K562 (cell line): ENCODE results near the gene IL17F. TPM values are rescaled to one million over a fixed set of nuclear protein-coding genes. Genes with fewer than 3 reads are reported as not detected.

Source experiments
- BCOR ChIP-seq: fragments of 450-650 bp; IDR thresholded peaks from 2 replicates; pipeline ENCODE4 v1.6.1; 2016
- HCFC1 ChIP-seq: IDR thresholded peaks from 2 replicates; pipeline ENCODE4 v1.6.1; 2012; ENCODE audit warnings: low read depth, low read length, improper control_type of control experiment
- HIVEP1 ChIP-seq: fragments of 250-450 bp; sonication (Bioruptor Pico); IDR thresholded peaks from 2 replicates; pipeline ENCODE4 v1.4.0; 2020; ENCODE audit warnings: mild to moderate bottlenecking
- IFI16 ChIP-seq: fragments of 250-450 bp; sonication (Bioruptor Pico); IDR thresholded peaks from 2 replicates; pipeline ENCODE4 v2.1.2; 2022; ENCODE audit warnings: mild to moderate bottlenecking, inconsistent platforms
- MAFF ChIP-seq: IDR thresholded peaks from 2 replicates; pipeline ENCODE4 v1.6.1; 2012; ENCODE audit warnings: low read length, improper control_type of control experiment
- MCM5 ChIP-seq: fragments of 450-650 bp; IDR thresholded peaks from 2 replicates; pipeline ENCODE4 v1.6.1; 2016; ENCODE audit warnings: low read depth
- NR2C1 ChIP-seq, 2 experiments: fragments of 450-650 bp; IDR thresholded peaks; 2 replicates each; pipeline ENCODE4 v1.6.1; 2017; ENCODE audit warnings: mild to moderate bottlenecking in 2 of 2, antibody characterized with exemption in 1 of 2, inconsistent platforms in 1 of 2, missing compliant biosample characterization in 1 of 2, missing genetic modification characterization in 1 of 2
- NR4A1 ChIP-seq, 2 experiments: fragments of 250-450 bp in 1 of 2; fragments of 450-650 bp in 1 of 2; sonication (Bioruptor Pico) in 1 of 2; IDR thresholded peaks; 2 replicates each; pipeline versions ENCODE4 v1.4.0 to v1.6.1; 2016 to 2020; ENCODE audit warnings: mild to moderate bottlenecking in 2 of 2, missing compliant biosample characterization in 1 of 2, missing genetic modification characterization in 1 of 2, moderate library complexity in 1 of 2
- POLR2A ChIP-seq: fragments of 450-650 bp; conservative IDR thresholded peaks from 2 replicates; pipeline ENCODE4 v1.6.1; 2016
- POLR2AphosphoS2 ChIP-seq: IDR thresholded peaks from 2 replicates; pipeline ENCODE4 v1.6.1; 2012; ENCODE audit warnings: low read length, improper control_type of control experiment
- POLR2G ChIP-seq: fragments of 200-400 bp; formaldehyde crosslinking; IDR thresholded peaks from 2 replicates; pipeline ENCODE4 v1.6.1; 2017; ENCODE audit warnings: low read depth, mild to moderate bottlenecking, antibody characterized with exemption, low read length, moderate library complexity
- RCOR1 ChIP-seq, 2 experiments: IDR thresholded peaks; 2 replicates each; pipeline ENCODE4 v1.6.1; 2012; ENCODE audit warnings: low read depth in 2 of 2, low read length in 2 of 2, borderline replicate concordance in 1 of 2, improper control_type of control experiment in 1 of 2
- RNF2 ChIP-seq: sonication (generic); IDR thresholded peaks from 2 replicates; pipeline ENCODE4 v1.6.1; 2016
- SMARCE1 ChIP-seq: fragments of 450-650 bp; IDR thresholded peaks from 2 replicates; pipeline ENCODE4 v1.7.1; 2016; ENCODE audit warnings: mild to moderate bottlenecking
- SRF ChIP-seq, 2 experiments: fragments of 250-450, 450-650 bp in 1 of 2; sonication (Bioruptor Pico) in 1 of 2; sonication (generic) in 1 of 2; formaldehyde crosslinking; IDR thresholded peaks; 2 replicates each; pipeline versions ENCODE4 v1.5.0 to v1.5.1; 2020 to 2022; ENCODE audit warnings: mild to moderate bottlenecking in 1 of 2, missing genetic modification reagents in 1 of 2
- ZNF586 ChIP-seq: fragments of 450-650 bp; formaldehyde crosslinking; conservative IDR thresholded peaks from 2 replicates; pipeline ENCODE4 v1.4.0; 2020; ENCODE audit warnings: mild to moderate bottlenecking, moderate library complexity
- ZNF644 ChIP-seq: fragments of 200-800 bp; sonication (Bioruptor generic); IDR thresholded peaks from 2 replicates; pipeline ENCODE4 v1.6.1; 2016; ENCODE audit warnings: low read depth, missing genetic modification characterization, missing compliant biosample characterization
- polyA plus RNA-seq, 8 experiments: library from polyadenylated mRNA; depleted of rRNA in 4 of 8; stranded (reverse) in 5 of 8; unstranded in 3 of 8; fragments of >200 nt; fragmentation: Nextera tagmentation in 2 of 8; fragmentation: Illumina TruSeq in 1 of 8; extraction: Ambion mirVana in 2 of 8; extraction: Trizol in 1 of 8; gene quantifications; 2 replicates each; pipeline versions ENCODE4 v1.2.1 to v1.2.3, GENCODE V29; 2011 to 2014; ENCODE audit warnings: inconsistent platforms in 1 of 8, missing spikeins in 1 of 8
- total RNA-seq, 7 experiments: library from RNA; depleted of rRNA in 6 of 7; stranded (reverse); fragments of >200 nt in 6 of 7; fragmentation: Illumina TruSeq in 2 of 7; extraction: Trizol in 2 of 7; gene quantifications; 2 replicates each; pipeline versions ENCODE4 v1.2.1 to v1.2.3, GENCODE V29; 2011 to 2021; ENCODE audit warnings: low replicate concordance in 1 of 7
- TF ChIP-seq, protein P1 (sequence below): fragments of 450-650 bp; formaldehyde crosslinking; IDR thresholded peaks from 2 replicates; pipeline ENCODE4 v1.4.0; 2022; ENCODE audit warnings: mild to moderate bottlenecking, moderate library complexity
- TF ChIP-seq, protein P2 (sequence below): fragments of 450-650 bp; IDR thresholded peaks from 2 replicates; pipeline ENCODE4 v1.6.1; 2016
- TF ChIP-seq, protein P3 (sequence below): fragments of 200-800 bp; sonication (Bioruptor generic); IDR thresholded peaks from 2 replicates; pipeline ENCODE4 v1.6.1; 2017; ENCODE audit warnings: missing genetic modification characterization, missing compliant biosample characterization
- TF ChIP-seq, protein P4 (sequence below): fragments of 200-400 bp; formaldehyde crosslinking; IDR thresholded peaks from 2 replicates; pipeline ENCODE4 v1.6.1; 2017; ENCODE audit warnings: mild to moderate bottlenecking, low read depth, low read length, moderate library complexity
- TF ChIP-seq, protein P5 (sequence below): fragments of 250-450 bp; sonication (Bioruptor Pico); IDR thresholded peaks from 2 replicates; pipeline ENCODE4 v1.5.0; 2021

Gene IL17F
- total and polyA plus RNA-seq, 9 of the 15 experiments (the other 6 are each of a cell fraction or from before 2014, with no cell fraction given) = not detected

- TF ChIP-seq, protein P1, sequence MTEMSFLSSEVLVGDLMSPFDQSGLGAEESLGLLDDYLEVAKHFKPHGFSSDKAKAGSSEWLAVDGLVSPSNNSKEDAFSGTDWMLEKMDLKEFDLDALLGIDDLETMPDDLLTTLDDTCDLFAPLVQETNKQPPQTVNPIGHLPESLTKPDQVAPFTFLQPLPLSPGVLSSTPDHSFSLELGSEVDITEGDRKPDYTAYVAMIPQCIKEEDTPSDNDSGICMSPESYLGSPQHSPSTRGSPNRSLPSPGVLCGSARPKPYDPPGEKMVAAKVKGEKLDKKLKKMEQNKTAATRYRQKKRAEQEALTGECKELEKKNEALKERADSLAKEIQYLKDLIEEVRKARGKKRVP = peak; percentile 75
- TF ChIP-seq HCFC1 (peak; percentile 14; the same call in 1 of the 2 replicates), ZNF644 (tag) (peak; percentile 78), MCM5 (no peak), NR4A1 (CRISPR knock-in tag; IDR thresholded peaks at IDR 0.05) (no peak), NR4A1 (tag; IDR thresholded peaks at IDR 0.05) (no peak; the same call in 1 of the 2 replicates), RCOR1 (IDR thresholded peaks at IDR 0.05; ENCODE audit: borderline replicate concordance in 1 of 2, low read depth in 2 of 2, low read length in 2 of 2) (peak in 1 of 2 experiments; percentile 59; a peak in 1 of 4 replicates), POLR2A (no peak), POLR2AphosphoS2 (no peak), POLR2G (no peak), HIVEP1 (CRISPR knock-in tag) (no peak), SRF (CRISPR knock-in tag; IDR thresholded peaks at IDR 0.05) (peak in 1 of 2 experiments; percentile 34; a peak in 1 of 4 replicates), ZNF586 (CRISPR knock-in tag) (no peak), MAFF (no peak), NR2C1 (IDR thresholded peaks at IDR 0.05) (no peak), NR2C1 (tag; IDR thresholded peaks at IDR 0.05) (peak; percentile 43; the same call in 1 of the 2 replicates), IFI16 (CRISPR knock-in tag) (no peak), BCOR (no peak), SMARCE1 (no peak; the same call in 1 of the 2 replicates), RNF2 (no peak)
- TF ChIP-seq, protein P2, sequence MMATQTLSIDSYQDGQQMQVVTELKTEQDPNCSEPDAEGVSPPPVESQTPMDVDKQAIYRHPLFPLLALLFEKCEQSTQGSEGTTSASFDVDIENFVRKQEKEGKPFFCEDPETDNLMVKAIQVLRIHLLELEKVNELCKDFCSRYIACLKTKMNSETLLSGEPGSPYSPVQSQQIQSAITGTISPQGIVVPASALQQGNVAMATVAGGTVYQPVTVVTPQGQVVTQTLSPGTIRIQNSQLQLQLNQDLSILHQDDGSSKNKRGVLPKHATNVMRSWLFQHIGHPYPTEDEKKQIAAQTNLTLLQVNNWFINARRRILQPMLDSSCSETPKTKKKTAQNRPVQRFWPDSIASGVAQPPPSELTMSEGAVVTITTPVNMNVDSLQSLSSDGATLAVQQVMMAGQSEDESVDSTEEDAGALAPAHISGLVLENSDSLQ = peak; percentile 78
- TF ChIP-seq, protein P3, sequence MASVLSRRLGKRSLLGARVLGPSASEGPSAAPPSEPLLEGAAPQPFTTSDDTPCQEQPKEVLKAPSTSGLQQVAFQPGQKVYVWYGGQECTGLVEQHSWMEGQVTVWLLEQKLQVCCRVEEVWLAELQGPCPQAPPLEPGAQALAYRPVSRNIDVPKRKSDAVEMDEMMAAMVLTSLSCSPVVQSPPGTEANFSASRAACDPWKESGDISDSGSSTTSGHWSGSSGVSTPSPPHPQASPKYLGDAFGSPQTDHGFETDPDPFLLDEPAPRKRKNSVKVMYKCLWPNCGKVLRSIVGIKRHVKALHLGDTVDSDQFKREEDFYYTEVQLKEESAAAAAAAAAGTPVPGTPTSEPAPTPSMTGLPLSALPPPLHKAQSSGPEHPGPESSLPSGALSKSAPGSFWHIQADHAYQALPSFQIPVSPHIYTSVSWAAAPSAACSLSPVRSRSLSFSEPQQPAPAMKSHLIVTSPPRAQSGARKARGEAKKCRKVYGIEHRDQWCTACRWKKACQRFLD = peak; percentile 73; the same call in 1 of the 2 replicates
- TF ChIP-seq, protein P4, sequence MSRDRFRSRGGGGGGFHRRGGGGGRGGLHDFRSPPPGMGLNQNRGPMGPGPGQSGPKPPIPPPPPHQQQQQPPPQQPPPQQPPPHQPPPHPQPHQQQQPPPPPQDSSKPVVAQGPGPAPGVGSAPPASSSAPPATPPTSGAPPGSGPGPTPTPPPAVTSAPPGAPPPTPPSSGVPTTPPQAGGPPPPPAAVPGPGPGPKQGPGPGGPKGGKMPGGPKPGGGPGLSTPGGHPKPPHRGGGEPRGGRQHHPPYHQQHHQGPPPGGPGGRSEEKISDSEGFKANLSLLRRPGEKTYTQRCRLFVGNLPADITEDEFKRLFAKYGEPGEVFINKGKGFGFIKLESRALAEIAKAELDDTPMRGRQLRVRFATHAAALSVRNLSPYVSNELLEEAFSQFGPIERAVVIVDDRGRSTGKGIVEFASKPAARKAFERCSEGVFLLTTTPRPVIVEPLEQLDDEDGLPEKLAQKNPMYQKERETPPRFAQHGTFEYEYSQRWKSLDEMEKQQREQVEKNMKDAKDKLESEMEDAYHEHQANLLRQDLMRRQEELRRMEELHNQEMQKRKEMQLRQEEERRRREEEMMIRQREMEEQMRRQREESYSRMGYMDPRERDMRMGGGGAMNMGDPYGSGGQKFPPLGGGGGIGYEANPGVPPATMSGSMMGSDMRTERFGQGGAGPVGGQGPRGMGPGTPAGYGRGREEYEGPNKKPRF = no peak
- TF ChIP-seq, protein P5, sequence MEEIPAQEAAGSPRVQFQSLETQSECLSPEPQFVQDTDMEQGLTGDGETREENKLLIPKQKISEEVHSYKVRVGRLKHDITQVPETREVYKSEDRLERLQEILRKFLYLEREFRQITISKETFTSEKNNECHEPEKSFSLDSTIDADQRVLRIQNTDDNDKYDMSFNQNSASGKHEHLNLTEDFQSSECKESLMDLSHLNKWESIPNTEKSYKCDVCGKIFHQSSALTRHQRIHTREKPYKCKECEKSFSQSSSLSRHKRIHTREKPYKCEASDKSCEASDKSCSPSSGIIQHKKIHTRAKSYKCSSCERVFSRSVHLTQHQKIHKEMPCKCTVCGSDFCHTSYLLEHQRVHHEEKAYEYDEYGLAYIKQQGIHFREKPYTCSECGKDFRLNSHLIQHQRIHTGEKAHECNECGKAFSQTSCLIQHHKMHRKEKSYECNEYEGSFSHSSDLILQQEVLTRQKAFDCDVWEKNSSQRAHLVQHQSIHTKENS (CRISPR knock-in tag) = no peak
Measured at GRCh38 chr6:52286798-52287432, 42.6 kb upstream of the IL17F start (continued).
